NCI-H2227 treated with DMSO at 0.1 percent for 48 hours (cell line): ENCODE results near the gene EPHB2.
"Not testable (repeated sequence)": the region's sequence is repeated elsewhere in the genome, so short reads cannot be mapped to it uniquely, and the experiment has no call there.

Source experiments
- DNase-seq: peaks from one replicate; lab custom pipeline; 2025; lab: John Stamatoyannopoulos, UW

The EPHB2 gene

DNA sequence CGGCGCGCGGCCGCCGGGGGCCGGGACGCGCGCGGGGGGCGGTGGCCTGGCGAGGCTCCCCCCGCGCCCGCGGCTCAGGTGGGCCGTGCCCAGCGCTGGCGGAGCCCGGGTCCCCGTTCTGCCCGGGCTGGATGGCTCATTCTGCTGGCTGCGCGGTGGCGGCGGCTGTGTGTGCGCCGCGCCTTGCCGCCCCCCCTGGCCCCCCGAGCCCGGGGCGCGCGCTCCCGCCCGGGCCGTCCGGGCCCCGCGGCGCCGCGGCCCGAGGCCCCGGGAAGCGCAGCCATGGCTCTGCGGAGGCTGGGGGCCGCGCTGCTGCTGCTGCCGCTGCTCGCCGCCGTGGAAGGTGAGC, at the start of gene EPHB2:
Gene EPHB2, plus strand, starts transcription at position 139 of the 349 bp plus-strand sequence. Its CDS starts 144 bp downstream, at position 283.
- peak; percentile 57 for DNase-seq

- no peak for DNase-seq
These were observed 48.8 kb upstream of the EPHB2 start for GRCh38 chr1:22661880-22662279.

DNA sequence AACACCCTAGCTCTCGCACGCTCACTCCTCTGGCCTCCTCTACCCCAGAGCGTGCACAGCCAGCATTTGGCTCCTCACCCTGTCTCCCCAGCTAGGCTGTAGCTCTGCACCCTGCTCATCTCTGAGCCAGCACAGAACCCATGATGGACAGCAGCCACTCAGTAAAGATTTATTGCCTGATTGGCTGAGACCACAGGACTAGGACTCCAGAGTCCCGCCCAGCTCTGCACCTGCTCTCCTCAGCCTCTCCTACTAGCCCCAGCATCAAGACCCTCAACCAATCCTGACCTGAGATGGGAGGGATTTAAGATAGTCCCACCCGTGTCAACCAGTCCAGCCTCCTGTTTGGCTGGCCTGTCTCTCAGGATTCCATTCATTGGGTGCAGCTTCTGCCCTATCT, 48.3 kb upstream of the EPHB2 start:
- peak; percentile 15 for DNase-seq

GRCh38 chr1:22662986-22663408, 47.6 kb upstream of the EPHB2 start:
- no peak for DNase-seq

DNA sequence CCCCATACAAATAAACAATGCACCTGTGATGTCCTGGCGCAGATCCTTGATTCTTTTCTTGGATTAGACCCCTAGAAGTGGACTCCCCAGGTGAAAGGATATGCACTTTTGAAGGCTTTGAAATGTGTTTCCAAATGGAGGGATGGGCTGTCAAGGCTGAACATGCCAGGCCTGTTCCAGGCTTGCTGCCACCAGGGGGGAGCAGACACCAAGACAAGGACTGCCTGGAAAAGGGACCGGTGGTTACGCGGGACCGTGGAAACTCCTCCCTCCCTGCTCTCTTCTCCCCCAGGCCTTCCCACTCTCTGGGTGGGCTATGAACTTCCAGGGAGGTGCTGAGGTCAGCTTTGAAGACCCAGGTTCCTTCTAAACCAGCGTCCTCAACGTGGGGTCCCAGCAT, 44.9 kb upstream of the EPHB2 start:
- peak; percentile 21 for DNase-seq

- DNase-seq = no peak
These were observed 44.2 kb upstream of the EPHB2 start for GRCh38 chr1:22666412-22666811.

DNA sequence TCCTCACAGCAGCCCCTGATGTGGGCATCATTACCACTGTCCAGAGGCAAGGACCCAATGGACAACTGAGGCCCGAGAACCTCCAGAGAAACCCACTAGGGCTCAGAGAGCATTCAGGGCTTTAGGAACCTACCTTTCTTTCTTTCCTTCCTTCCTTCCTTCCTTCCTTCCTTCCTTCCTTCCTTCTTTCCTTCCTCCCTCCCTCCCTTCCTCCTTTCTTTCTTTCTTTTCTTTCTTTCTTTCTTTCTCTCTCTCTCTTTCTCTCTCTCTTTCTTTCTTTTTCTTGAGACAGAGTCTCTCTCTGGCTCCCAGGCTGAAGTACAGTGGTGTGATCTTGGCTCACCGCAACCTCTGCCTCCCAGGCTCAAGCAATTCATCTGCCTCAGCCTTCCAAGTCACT, 41.8 kb upstream of the EPHB2 start:
- DNase-seq = not testable (repeated sequence)

DNA sequence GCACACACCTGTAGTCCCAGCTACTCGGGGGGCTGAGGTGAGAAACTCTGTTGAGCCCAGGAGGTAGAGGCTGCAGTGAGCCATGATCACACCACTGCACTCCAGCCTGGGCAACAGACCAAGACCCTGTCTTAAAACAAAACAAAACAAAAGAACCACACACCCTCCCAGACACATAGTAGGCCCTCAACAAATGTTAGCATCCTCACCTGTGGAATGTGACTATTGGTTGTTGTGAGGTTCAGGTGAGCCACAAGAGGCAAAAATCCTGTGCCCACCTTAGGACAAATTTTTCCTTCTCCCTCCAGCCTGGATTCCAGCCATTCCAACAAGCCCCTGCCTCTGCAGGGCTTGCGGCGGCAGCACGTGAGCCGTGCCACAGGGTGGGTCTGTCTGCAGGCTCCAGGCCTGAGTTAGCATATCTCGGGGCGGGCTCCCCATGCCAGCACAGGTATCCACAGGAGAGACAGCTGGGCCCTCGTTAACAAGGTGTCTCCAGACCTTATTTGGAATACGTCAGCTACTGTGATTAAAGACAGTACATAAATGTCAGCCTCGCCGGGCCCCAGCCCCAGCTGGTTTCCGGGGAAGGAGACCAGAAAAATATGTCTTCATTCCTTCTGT, 40.2 kb upstream of the EPHB2 start:
- DNase-seq = no peak

GRCh38 chr1:22671999-22672398, 38.6 kb upstream of the EPHB2 start:
- DNase-seq = no peak

GRCh38 chr1:22673486-22674409, 36.9 kb upstream of the EPHB2 start:
- DNase-seq = peak; percentile 80

- no peak for DNase-seq
These were observed 36.3 kb upstream of the EPHB2 start for GRCh38 chr1:22674410-22674749.

- not testable (repeated sequence) for DNase-seq
These were observed 34.5 kb upstream of the EPHB2 start for GRCh38 chr1:22676151-22676550.

DNA sequence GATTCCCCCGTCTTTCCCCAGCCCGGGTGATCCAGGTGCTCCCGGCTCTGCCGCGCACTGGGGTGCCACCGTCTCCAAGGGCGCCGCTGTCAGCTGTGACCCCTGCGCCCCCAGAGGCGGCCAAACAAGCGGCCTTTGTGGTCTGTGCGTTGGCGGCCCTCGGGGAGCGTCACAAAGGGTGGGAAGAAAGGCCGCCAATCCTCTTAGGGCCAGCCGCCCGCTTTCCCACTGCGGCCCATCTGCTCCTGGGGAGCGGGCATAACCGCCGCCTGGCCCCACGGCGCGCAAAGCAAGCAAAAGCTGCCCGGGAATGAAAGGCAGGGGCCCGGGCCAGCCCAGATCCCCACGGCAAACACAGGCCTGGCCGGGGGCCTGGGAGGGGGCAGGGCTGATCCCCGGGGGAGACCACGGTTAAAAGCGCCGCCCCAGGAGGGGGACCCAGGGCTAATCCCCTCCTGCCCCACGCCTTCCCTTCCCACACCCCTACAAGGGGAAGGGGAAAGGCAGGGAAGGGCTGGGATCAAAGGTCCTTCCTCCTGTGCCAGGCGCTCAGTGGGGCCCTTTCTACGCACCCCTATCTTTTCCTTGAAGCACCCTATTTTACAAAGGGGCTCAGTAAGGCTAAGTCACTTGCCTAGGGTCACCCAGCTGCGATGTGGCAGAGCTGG, 33.6 kb upstream of the EPHB2 start:
- no peak for DNase-seq

DNA sequence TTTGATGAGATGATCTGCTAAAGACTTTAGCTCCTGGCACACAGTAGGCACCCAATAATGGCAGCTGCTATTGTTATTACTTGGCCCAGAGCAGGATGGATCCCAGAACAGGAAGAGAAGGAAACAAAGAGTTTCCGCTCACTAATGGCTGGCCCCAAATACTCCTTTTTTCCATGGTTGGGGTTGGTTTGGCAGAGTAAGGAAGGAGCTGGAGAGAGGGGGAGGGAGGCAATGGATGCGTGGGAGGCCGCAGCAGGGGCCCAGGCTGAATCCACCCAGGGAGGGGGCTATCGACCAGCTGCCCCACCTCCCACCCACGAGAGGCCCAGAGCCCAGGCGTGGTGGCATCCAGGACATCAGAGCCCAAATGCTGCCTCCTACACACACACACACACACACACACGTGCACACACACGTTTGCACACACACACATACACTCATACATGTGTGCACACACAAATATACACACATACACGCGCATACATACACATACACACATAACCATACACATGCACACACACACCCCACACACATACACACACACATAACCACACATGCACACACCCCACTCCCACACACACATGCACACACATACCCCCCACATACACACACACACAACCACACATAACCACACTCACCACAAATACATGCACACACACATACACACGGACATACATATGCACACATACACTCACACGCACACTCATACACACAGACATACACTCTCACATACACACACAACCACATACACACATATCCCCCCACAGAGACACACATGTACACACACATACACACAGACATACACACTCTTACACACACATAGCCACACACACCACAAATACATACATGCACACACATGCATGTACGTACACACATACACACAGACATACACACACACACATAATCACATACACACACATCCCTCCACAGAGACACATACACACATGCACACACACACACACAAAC, 32.4 kb upstream of the EPHB2 start:
- no peak for DNase-seq

- DNase-seq = no peak
These were observed 29.9 kb upstream of the EPHB2 start for GRCh38 chr1:22680726-22681125.

GRCh38 chr1:22681556-22682276, 28.9 kb upstream of the EPHB2 start:
- no peak for DNase-seq

DNA sequence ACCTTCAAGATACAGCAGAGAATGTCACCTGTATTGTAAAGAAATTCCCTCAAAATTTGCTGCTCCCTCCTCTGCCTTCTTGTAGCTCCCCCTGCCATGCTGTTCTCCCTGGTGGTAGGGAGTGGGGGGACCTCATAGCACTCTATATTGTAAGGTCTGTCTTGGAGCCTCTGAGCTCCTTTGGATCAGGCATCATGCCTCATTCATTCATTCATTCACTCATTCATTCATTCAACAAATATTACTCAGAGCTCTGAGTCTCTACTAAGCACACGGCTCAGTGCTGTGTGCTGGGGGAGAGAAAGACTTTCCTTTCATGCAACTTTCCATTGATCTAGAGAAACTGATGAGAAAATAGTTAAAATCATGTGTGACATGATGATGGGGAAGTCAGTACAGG, 27.1 kb upstream of the EPHB2 start:
- no peak for DNase-seq

- DNase-seq = no peak
These were observed 25.0 kb upstream of the EPHB2 start for GRCh38 chr1:22685591-22686059.

DNA sequence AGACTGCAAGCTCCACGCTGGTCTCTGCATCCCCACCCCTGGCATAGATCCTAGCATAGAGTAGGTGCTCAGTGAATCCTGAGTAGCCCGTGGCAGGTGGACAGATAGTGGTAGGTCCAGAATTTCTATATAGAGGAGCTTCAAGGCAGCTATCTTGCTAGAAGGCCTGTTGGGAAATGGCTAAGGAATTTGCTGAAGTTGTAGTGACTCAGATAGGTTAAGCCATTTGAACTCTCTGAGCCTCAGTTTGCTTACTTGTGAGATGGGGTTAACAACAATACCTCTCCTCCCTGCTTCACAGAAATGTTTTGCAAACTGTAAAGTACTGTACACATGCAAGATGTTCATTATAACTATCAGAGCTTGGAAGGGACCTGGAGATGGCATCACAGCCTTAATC, 23.4 kb upstream of the EPHB2 start:
- DNase-seq = no peak

- no peak for DNase-seq
These were observed 22.2 kb upstream of the EPHB2 start for GRCh38 chr1:22688466-22688865.

DNA sequence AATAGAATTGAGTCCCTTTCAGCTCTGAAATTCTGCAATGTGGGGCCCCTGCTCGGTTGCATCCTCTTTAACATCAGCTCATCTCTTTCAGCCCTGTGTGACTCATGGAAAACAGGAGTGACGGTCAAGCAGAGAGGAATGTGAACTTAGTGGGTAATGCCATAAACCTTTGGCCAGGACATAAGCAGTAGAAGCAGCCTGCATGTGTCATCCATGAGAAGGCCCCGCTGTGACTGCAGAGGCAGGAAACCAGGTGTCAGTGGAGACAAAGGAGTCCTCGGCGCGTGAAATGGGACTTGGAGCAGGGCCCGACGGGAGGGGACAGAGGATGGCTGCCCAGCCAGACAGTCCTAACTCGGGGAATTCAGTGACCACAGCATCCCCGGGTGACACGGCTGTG, 21.1 kb upstream of the EPHB2 start:
- DNase-seq = no peak
